Neural progenitor cell (in vitro differentiated cells): ENCODE data around the gene GNG8.

Source experiments
- CTCF ChIP-seq: fragments of 200-600 bp; sonication (generic); IDR thresholded peaks from 2 replicates; pipeline ENCODE4 v1.5.1; 2017; ENCODE audit warnings: antibody characterized with exemption, mild to moderate bottlenecking
- EZH2 ChIP-seq: fragments of 200-600 bp; sonication (generic); IDR thresholded peaks from 2 replicates; pipeline ENCODE4 v1.6.1; 2017; ENCODE audit warnings: antibody characterized with exemption, mild to moderate bottlenecking, moderate library complexity
- EZH2phosphoT487 ChIP-seq: fragments of 200-600 bp; sonication (generic); IDR thresholded peaks from 2 replicates; pipeline ENCODE4 v1.6.1; 2017; ENCODE audit warnings: antibody characterized with exemption

- no peak for TF ChIP-seq EZH2phosphoT487
- no peak for TF ChIP-seq CTCF
- TF ChIP-seq EZH2, result no peak
Measured at GRCh38 chr19:46654621-46655152, 18.7 kb upstream of the GNG8 start.
